Activated CD8-positive, alpha-beta memory T cell treated with anti-CD3 and anti-CD28 coated beads for 4 hours (primary cell): ENCODE measurements around the gene GGT5.
"Not testable (repeated sequence)": the region's sequence is repeated elsewhere in the genome, so short reads cannot be mapped to it uniquely, and the experiment has no call there.

Experiments used
- DNase-seq, 2 donors: peaks; one replicate each; pipeline ENCODE4 v3.0.0-alpha.2; 2020; ENCODE audit warnings: low read depth in 2 of 2

The GGT5 gene

GRCh38 chr22:24183321-24184031, 61.4 kb downstream of the GGT5 start:
- no peak for DNase-seq

DNA sequence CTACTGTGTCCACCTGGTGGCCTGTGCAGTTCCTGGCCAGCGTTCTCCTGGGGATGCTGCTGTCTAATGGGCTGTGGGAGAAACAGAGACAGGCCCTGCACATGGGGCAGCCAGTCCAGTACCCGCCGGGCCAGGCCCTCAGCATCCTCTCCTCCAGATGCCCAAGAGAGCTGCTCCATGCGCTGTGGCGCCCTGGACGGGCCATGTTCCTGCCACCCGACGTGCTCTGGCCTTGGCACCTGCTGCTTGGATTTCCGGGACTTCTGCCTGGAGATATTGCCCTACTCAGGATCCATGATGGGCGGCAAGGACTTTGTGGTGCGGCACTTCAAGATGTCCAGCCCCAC, 62.0 kb downstream of the GGT5 start:
- not testable (repeated sequence) for DNase-seq

- no peak for DNase-seq
Measured at GRCh38 chr22:24181996-24182899, 62.6 kb downstream of the GGT5 start.

- DNase-seq: no peak
Measured at GRCh38 chr22:24181088-24181995, 63.5 kb downstream of the GGT5 start, which contains the start of gene SUSD2. TSS of gene SUSD2 (plus strand) at chr22:24181487. CDS start at chr22:24181520, 33 bp downstream.

- DNase-seq: no peak
Measured at GRCh38 chr22:24180316-24181087, 64.4 kb downstream of the GGT5 start.

DNA sequence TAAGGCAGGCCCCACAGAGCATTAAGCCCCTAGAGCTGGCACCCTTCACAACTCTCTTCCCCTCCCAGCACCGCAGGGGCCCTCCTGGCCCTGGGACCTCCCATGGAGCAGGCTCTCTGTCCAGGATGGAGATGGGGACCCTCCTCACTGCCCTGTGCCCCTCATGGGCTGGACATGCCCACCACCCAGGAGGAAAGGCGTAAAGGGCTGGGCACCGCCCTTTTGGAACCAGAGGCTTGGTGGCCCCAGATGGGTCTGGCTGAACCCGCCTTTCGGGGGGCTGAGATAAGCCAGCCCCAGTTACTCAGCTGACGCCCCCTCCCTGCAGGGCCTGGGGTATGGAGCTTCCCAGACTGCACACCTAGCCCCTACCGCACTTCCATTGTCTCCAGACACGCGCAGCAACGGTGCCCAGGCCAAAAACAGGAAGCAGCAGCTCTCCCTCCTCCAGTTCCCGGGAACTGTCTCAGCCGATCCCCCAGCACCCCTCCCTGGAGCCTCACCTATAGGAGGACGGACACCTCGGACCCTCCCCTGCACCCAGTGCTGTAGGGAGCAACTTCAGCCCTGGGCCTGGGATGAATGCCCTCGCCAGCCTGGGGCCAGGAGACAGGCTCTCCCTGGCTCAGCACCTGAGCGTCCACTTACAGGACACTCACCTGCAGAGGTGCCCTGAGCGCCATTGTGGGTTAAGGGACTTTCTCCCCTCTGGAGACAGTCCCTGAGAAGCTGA, 65.2 kb downstream of the GGT5 start:
- DNase-seq: no peak

DNA sequence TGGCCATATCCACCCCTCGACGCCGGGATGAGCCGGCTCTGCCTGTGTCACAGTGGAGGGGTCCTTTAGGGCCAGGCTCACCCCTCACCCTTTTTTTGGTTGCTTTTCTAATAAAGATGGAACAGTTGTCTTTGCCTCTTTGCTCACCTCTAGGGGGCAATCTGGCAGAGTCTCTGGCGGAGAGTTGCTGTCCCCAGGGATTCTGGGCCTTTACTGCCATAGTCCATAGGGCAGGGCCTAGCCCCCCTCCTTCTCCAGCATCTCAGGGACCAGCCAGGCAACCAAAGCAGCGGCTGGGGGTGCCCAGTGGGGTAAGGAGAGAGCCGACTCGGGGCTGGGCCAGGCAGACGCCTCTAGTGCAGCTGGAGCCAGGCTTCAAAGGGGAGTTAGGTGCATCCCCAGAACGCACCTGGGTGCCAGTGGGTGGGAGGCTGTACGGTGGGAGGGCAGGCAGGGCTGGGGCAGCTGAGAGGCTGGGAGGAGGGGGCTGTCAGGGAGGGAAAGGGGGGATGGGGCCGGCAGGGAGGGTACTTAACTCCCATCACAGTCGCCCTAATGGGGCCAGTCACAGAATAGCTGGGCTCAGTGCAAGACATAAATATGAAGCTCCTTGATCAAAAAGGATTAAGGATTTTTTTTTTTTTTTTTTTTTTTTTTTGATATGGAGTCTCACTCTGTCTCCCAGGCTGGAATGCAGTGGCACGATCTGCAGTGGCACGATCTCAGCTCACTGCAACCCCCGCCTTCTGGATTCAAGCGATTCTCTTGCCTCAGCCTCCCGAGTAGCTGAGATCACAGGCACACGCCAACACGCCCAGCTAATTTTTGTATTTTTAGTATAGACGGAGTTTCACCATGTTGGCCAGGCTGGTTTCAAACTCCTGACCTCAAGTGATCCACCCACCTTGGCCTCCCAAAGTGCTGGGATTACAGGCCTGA, 66.1 kb downstream of the GGT5 start:
- DNase-seq: no peak

DNA sequence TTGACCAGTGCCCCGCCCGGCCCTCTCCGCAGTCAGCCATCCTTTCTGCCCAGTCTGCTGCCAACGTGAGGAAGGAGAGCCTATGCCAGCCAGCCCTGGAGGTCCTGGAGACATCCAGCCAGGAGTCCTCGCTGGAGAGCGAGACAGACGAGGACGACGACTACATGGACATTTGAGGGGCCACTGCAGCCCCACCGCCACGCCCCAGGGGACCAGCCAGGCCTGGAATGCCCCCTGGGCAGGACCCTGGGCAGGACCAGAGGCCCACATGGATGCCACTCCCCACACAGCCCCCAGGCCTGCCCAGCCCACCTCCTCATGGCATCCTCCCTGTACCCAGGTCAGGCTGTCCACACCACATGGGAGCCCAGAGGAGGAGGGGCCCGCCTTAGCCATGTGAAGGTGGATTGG, 66.9 kb downstream of the GGT5 start:
- DNase-seq: no peak

GRCh38 chr22:24177456-24177855, 67.4 kb downstream of the GGT5 start:
- no peak for DNase-seq

DNA sequence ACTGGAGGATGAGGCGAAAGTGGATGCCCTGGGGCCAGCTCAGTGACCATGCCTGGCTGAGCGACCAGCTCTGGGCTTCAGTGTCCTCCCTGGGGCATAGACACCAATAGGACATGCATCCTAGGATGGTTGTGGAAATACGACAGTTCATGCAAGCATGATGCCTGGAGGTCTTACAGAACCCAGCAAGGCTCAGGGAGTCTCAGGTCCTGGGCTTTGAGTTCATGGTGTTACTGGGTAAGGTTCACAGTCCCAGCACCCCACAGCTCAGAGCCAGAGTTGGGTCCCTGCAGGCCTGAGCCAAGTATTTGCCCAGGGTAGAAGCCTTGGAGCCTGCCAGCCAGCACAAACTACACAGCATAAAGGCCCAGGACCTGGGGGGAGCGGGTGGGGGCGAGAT, 67.8 kb downstream of the GGT5 start:
- DNase-seq: no peak

DNA sequence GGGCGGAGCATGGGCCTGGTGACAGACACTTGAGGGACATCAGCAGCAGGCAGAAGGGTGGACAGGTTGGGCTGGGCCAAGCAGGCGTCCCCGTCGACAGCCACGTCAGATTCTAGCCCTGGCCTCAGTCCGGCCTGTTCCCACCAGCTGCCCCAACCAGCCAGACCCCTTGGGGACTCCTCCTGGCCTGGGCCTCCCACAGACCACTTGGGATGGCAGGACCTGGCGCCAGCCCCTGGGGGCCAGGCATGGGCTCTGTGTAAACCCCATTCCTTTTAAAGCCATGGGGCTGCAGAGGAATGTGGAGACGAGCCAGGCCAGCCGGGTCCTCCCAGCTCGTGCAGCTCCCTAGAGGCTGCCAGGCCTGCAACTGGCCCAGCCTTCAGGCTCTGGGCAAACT, 68.3 kb downstream of the GGT5 start:
- no peak for DNase-seq

DNA sequence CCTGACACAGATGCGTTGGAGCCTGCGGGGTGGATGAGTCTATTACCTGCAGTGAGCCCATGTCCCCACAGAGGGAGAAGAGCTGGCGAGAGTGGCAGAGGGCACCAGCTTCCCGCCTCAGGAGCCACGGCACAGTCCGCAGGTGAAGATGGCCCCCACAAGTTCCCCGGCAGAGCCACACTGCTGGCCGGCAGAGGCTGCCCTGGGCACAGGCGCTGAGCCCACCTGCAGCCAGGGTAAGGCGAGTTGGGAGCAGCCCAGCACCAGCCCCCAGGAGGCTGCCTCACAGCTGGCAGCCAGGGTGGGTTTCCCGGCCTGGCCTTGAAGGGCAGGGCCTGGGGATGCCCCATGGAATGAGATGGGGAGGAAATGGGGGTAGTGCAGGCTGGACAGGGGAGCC, 68.8 kb downstream of the GGT5 start:
- no peak for DNase-seq

DNA sequence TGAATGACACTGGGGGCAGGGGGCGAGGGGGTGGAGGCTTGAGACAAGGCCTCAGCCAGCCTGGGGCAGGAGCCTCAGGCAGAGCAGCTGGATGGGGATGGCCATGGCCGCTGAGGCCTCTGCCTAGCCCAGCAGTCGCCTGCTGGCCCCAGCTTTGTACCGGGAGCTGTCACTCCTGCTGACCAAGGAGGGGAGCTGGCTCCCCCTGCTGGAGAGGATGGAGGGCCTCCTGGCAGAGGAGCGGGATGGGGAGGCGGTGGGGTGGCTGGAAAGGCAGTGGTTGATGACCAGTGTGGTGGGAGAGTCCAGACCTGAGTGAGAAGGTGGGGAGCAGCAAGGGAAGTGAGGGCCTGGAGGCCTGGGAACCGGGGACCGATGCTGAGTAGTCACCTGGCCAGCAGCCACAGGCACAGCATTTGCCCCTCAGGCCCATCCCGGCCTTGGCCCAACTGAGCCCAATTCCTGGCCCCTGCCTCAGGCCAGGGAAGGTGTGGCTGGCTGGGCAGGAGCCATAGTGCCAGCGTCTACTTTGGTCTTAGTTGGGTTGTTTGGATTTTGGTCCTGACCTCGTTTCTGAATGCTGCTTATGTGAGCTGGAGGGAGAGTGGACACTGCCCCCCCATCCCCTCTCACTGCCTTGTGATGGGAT, 69.6 kb downstream of the GGT5 start:
- peak; percentile 41 to 45 for DNase-seq

GRCh38 chr22:24171822-24172221, 73.1 kb downstream of the GGT5 start:
- no peak for DNase-seq

GRCh38 chr22:24170632-24171031, 74.2 kb downstream of the GGT5 start:
- DNase-seq: no peak

GRCh38 chr22:24170188-24170587, 74.7 kb downstream of the GGT5 start:
- no peak for DNase-seq
